Small intestine (tissue), 7 donors: ENCODE results near the gene CLCC1. TPM values are rescaled to one million over a fixed set of nuclear protein-coding genes. Genes with fewer than 3 reads are reported as not detected.

Source experiments
- DNase-seq, 2 donors: peaks; one replicate each; pipeline versions ENCODE4 v3.0.0 to v3.0.0-alpha.2; 2013
- FAIRE-seq: peaks from 2 replicates; lab custom pipeline; 2012; peaks lifted over from hg19 to GRCh38; lab: Jason Lieb, UNC
- H3K27ac ChIP-seq, 3 donors: one replicate each; pipeline ENCODE4 v1.5.1; 2013; ENCODE audit warnings: low read length in 2 of 3, mild to moderate bottlenecking in 2 of 3, control low read depth in 1 of 3, inconsistent platforms in 1 of 3, low read depth in 1 of 3, moderate library complexity in 1 of 3
- H3K27me3 ChIP-seq, 3 donors: one replicate each; pipeline ENCODE4 v1.6.1; 2013; ENCODE audit warnings: low read length in 3 of 3, inconsistent platforms in 1 of 3; ENCODE audit not compliant: control insufficient read depth in 3 of 3, insufficient read depth in 3 of 3
- H3K36me3 ChIP-seq, 3 donors: one replicate each; pipeline ENCODE4 v1.6.1; 2013; ENCODE audit warnings: low read length in 3 of 3, inconsistent platforms in 1 of 3, low read depth in 1 of 3, mild to moderate bottlenecking in 1 of 3, moderate library complexity in 1 of 3; ENCODE audit not compliant: control insufficient read depth in 3 of 3, insufficient read depth in 2 of 3
- H3K4me1 ChIP-seq, 3 donors: one replicate each; pipeline ENCODE4 v1.6.1; 2013; ENCODE audit warnings: low read length in 2 of 3, inconsistent platforms in 1 of 3, low read depth in 1 of 3, mild to moderate bottlenecking in 1 of 3, moderate library complexity in 1 of 3; ENCODE audit not compliant: control insufficient read depth in 3 of 3, insufficient read depth in 2 of 3
- H3K4me3 ChIP-seq, 3 donors: one replicate each; pipeline ENCODE4 v1.5.1; 2013; ENCODE audit warnings: low read length in 3 of 3, control low read depth in 1 of 3, inconsistent platforms in 1 of 3, low read depth in 1 of 3, mild to moderate bottlenecking in 1 of 3, moderate library complexity in 1 of 3
- H3K9me3 ChIP-seq, 2 donors: one replicate each; pipeline ENCODE4 v1.6.1; 2013; ENCODE audit warnings: low read depth in 1 of 2, low read length in 1 of 2; ENCODE audit not compliant: control insufficient read depth in 2 of 2, insufficient read depth in 1 of 2
- WGBS, 3 donors: extraction: QIAGEN DNeasy Blood & Tissue Kit; methylation state at CpG; one replicate each; pipeline ENCODE4 v1.1.7; 2013; 5-methylcytosine and 5-hydroxymethylcytosine counted together
- polyA plus RNA-seq, 4 donors: library from polyadenylated mRNA; stranded (reverse) in 3 of 4; unstranded in 1 of 4; fragments of 200-250 nt in 3 of 4; fragments of 120-200 nt in 1 of 4; gene quantifications; one replicate each; pipeline versions ENCODE4 v1.2.1 to v1.2.3, GENCODE V29; 2013
- donor health status: healthy with polysubstance abuse.
- donor health status: control.
- donor health status: control.
- donor health status: Bipolar disorder and iron deficiency.
- donor health status: healthy.

CLCC1 gene
- polyA plus RNA-seq, 4 donors, result 2.2 to 23.6 (median 8.1) TPM

DNA sequence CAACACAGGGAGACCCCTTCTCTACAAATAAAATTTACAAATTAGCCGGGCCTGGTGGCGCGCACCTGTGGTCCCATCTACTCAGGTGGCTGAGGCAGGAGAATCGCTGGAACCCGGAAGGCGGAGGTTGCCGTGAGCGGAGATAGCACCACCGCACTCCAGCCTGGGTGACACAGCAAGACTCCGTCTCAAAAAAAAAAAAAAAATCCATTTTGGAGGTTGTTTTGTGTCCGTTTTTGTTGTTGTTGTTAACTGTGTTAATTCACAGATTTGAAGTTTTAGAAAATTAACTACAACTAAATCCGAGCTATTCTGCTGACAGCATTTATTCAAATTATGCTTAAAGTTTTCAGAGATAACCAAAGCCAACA lies 618 bp downstream of the CLCC1 start:
- Histone ChIP-seq H3K27ac (peak overlapping the region; percentile 90 to 98 (median 97)), H3K9me3 (no peaks in the 10 kb centered on the region), H3K4me1 (peaks cover 3 to 4% (median 3%) of the 10 kb centered on the region in 3 donors), H3K4me3 (peak overlapping the region; percentile 53 to 76 (median 67)), H3K27me3 (no peaks in the 10 kb centered on the region), H3K36me3 (peaks cover 0 to 13% (median 0%) of the 10 kb centered on the region in 3 donors)
- FAIRE-seq, result no peak
- peak in 1 of 2 donors; percentile 65 for DNase-seq
- 4 to 11% (median 10%) methylated on average over 12 of the region's 12 CpGs for WGBS, 3 donors

DNA sequence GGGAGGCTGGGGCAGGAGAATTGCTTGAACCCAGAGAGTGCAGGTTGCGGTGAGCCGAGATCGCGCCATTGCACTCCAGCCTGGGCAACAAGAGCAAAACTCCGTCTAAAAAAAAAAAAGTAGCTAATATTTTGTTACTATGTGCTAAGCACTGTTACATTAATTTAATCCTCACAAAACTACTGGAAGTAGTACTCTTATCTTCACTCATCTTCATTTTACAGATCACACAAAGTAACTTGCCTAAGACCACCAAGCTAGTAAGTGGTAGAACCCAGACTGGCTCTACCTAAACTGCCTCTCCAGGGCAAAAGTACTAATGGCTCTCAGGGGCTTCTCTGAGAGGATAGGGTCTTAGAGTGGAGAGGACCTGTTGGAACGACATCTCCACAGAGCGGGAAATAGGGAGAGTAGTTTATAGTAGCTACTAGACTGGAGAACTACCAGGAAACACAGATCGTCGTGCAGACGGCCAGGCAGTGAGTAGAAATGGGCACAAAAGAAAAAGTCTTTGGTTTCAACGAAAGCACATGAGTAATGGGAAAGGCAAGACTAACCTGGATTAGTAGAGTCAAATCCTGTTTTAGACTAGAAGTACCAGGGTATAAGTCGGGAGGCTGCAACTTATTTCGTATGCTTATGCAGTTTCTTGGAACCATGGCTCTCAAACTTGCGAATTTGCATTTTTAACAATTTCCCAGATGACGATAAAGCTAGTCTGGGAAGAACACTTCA lies 1.4 kb downstream of the CLCC1 start:
- FAIRE-seq (no peak), DNase-seq (peak; percentile 7 to 24)
- Histone ChIP-seq H3K4me1 (peaks cover 3 to 4% (median 3%) of the 10 kb centered on the region in 3 donors), H3K27me3 (no peaks in the 10 kb centered on the region), H3K4me3 (peak overlapping the region in 2 of 3 donors; percentile 53 to 67), H3K27ac (peak overlapping the region in 2 of 3 donors; percentile 41 to 97), H3K9me3 (no peaks in the 10 kb centered on the region), H3K36me3 (peaks cover 0 to 13% (median 0%) of the 10 kb centered on the region in 3 donors)
- WGBS, 3 donors, result 55 to 85% (median 64%) methylated on average over 15 of the region's 15 CpGs

DNA sequence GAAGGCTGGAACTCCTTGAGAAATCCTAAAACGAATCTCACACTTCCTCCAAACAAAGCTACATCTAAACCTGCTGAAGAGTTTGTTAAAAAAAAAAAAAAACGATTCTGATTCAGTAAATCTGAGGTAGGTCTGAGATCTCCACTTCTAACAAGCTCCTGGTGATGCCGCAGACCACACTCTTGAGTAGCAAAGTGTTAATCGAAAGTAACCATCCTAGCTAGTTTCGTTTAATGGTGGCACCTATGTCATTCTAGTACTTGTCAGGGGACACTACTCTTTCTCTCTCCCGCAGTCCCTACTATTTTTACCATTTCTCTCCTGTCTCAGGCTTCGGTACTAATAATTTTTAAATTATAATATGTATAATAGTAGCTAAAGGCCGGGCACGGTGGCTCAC lies 2.1 kb downstream of the CLCC1 start:
- Histone ChIP-seq H3K27me3 (no peaks in the 10 kb centered on the region), H3K4me1 (peaks cover 3 to 4% (median 3%) of the 10 kb centered on the region in 3 donors), H3K36me3 (peaks cover 0 to 13% (median 0%) of the 10 kb centered on the region in 3 donors), H3K9me3 (no peaks in the 10 kb centered on the region), H3K27ac (no peak overlapping the region), H3K4me3 (no peak overlapping the region)
- FAIRE-seq (no peak), DNase-seq (no peak)
- 76 to 87% (median 86%) methylated on average over 9 of the region's 9 CpGs for WGBS, 3 donors

DNA sequence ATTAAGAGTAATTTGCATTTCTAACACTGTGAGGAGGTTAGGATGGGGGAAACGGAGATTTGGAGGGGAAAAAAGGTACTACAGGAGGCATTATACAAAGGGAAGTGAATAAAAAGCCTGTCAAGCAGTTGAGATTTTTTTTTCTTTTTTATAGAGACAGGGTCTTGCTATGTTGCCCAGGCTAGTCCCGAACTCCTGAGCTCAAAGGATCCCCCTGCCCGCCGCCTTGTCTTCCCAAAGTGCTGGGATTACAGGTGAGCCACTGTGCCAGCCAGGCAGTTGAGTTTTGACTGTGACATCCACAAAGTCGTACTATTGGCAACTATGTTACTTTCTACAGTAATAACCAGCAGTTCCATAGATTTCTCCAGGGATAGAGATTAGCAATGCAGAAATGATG lies 2.6 kb downstream of the CLCC1 start:
- Histone ChIP-seq H3K4me1 (peaks cover 3 to 4% (median 3%) of the 10 kb centered on the region in 3 donors), H3K36me3 (peaks cover 0 to 16% (median 0%) of the 10 kb centered on the region in 3 donors), H3K27me3 (no peaks in the 10 kb centered on the region), H3K9me3 (no peaks in the 10 kb centered on the region), H3K4me3 (no peak overlapping the region), H3K27ac (no peak overlapping the region)
- FAIRE-seq, result no peak
- WGBS, 3 donors, result 94 to 95% (median 95%) methylated on average over 5 of the region's 5 CpGs
- DNase-seq, result no peak

DNA sequence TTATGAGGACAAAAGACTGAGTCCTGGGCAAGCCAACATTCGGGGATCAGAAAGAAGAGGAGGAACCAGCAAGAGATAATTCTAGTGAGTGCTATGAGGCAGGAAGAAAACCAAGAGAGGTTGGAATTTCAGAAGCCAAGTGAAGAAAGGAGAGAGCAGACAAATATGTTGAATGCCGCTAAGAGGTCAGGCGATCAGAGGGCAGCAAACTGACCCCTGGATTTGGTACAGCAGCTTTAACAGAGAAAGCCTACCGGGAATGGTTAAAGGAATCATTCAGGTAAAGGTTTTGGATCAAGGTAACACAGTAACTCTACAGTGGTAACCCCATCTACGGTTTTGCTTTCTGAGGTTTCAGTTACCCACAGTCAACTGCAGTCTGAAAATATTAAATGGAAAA lies 5.4 kb downstream of the CLCC1 start:
- Histone ChIP-seq H3K27me3 (no peaks in the 10 kb centered on the region), H3K27ac (no peak overlapping the region), H3K4me3 (no peak overlapping the region), H3K4me1 (peaks cover 3 to 4% (median 3%) of the 10 kb centered on the region in 3 donors), H3K36me3 (peaks cover 0 to 29% (median 0%) of the 10 kb centered on the region in 3 donors), H3K9me3 (no peaks in the 10 kb centered on the region)
- FAIRE-seq (no peak), DNase-seq (no peak)
- 93 to 97% (median 97%) methylated on average over 5 of the region's 5 CpGs for WGBS, 3 donors

DNA sequence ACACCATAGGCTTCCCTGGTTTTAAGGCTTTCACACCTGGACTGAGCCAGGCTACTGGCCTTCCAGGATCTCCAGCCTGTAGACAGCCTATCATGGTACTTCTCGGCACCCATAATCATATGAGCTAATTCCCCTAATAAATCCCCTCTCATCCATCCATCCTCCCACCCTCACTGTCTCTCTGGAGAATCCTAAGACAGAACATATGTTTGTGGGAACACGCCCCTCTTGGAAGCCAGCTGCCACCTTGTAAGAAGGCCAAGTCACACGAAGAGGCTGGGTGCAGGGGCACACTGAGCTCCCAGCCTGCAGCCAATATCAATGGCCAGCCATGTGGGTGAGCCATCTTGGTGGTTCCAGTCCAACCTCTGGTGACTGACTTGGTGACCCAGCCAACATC lies 7.4 kb downstream of the CLCC1 start:
- H3K4me3 ChIP-seq, result no peak overlapping the region
- no peaks in the 10 kb centered on the region for H3K9me3 ChIP-seq
- H3K4me1 ChIP-seq, result no peaks in the 10 kb centered on the region
- WGBS, 3 donors, result 67 to 70% (median 70%) methylated on average over 3 of the region's 3 CpGs
- H3K27me3 ChIP-seq, result no peaks in the 10 kb centered on the region
- peaks cover 0 to 29% (median 0%) of the 10 kb centered on the region in 3 donors for H3K36me3 ChIP-seq
- FAIRE-seq, result no peak
- no peak for DNase-seq
- no peak overlapping the region for H3K27ac ChIP-seq

DNA sequence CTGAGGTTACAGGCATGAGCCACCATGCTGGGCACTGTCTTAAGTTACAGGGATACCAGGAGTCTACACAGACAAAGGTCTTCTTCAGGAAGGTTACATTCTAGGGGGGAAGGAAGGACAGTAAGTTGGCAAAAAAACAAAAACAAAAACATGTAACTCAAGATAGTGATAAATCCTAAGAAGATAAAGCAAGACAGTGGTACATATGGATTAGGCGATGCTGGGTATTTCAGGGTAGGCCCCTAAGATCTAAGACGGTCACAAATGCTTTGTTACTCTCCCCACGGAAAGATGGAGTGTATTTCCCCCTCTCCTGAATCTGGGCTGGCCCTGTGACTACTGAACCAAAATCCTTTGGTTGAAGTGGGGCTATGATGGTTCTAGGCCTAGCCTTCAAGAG lies 8.2 kb downstream of the CLCC1 start:
- Histone ChIP-seq H3K9me3 (no peaks in the 10 kb centered on the region), H3K4me3 (no peak overlapping the region), H3K27me3 (no peaks in the 10 kb centered on the region), H3K36me3 (peaks cover 0 to 29% (median 2%) of the 10 kb centered on the region in 3 donors), H3K4me1 (no peaks in the 10 kb centered on the region), H3K27ac (no peak overlapping the region)
- FAIRE-seq (no peak), DNase-seq (no peak)
- WGBS, 3 donors, result 97 to 100% (median 97%) methylated on average over 3 of the region's 3 CpGs

DNA sequence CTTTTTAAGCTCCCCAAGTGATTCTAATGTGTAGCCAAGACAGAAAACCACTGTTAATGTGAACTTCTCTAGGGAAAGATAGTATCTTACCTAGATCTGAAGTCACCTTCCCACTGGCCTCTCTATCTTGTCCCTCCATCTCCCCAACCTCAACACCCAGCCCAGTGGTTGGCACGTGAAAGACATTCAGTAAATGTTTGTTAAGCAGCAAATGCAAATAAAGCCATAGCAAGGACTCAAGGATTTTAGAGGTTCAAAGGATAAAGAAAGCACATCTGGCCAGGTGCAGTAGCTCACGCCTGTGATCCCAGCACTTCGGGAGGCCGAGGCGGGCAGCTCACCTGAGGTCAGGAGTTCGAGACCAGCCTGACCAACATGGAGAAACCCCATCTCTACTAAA lies 9.8 kb downstream of the CLCC1 start:
- Histone ChIP-seq H3K9me3 (no peaks in the 10 kb centered on the region), H3K36me3 (peaks cover 0 to 18% (median 2%) of the 10 kb centered on the region in 3 donors), H3K4me1 (no peaks in the 10 kb centered on the region), H3K27me3 (no peaks in the 10 kb centered on the region), H3K27ac (no peak overlapping the region), H3K4me3 (no peak overlapping the region)
- no peak for FAIRE-seq
- DNase-seq, result no peak
- 85 to 94% (median 86%) methylated on average over 6 of the region's 6 CpGs for WGBS, 3 donors
